Measurements from ENCODE around the gene SLC25A23.

- no peak for TF ChIP-seq CTCF (IDR thresholded peaks at IDR 0.05; ENCODE audit: low read length)
- no peak for TF ChIP-seq EZH2 (IDR thresholded peaks at IDR 0.05; ENCODE audit: borderline replicate concordance, low read length)
Observed at GRCh38 chr19:6484831-6485230, 25.2 kb upstream of the SLC25A23 start.

Data from OCI-LY1 (cell line).